Smooth muscle cell (in vitro differentiated cells): Measurements from ENCODE around the gene LAPTM5. TPM values are rescaled to one million over a fixed set of nuclear protein-coding genes. Genes with fewer than 3 reads are reported as not detected.

Experiments used
- DNase-seq: peaks from one replicate; lab custom pipeline; 2025; ENCODE audit not compliant: unreplicated experiment; lab: John Stamatoyannopoulos, UW
- H2AFZ ChIP-seq: fragments of 200-600 bp; sonication (generic); 2 replicates; pipeline ENCODE4 v1.6.0; 2016; ENCODE audit warnings: antibody characterized with exemption, low read depth, mild to moderate bottlenecking
- H3F3A ChIP-seq: fragments of 200-600 bp; sonication (generic); 2 replicates; pipeline ENCODE4 v1.6.0; 2017; ENCODE audit warnings: antibody characterized with exemption, low read depth
- H3K27ac ChIP-seq: fragments of 200-600 bp; sonication (generic); 2 replicates; pipeline ENCODE4 v1.5.1; 2016; ENCODE audit warnings: low read depth, mild to moderate bottlenecking
- H3K27me3 ChIP-seq: fragments of 200-600 bp; sonication (generic); 2 replicates; pipeline ENCODE4 v1.6.1; 2016; ENCODE audit warnings: low read depth, mild to moderate bottlenecking
- H3K36me3 ChIP-seq: fragments of 200-600 bp; sonication (generic); 2 replicates; pipeline ENCODE4 v1.5.1; 2016; ENCODE audit warnings: low read depth
- H3K4me1 ChIP-seq: fragments of 200-600 bp; sonication (generic); 2 replicates; pipeline ENCODE4 v1.5.1; 2016; ENCODE audit warnings: low read depth
- H3K4me2 ChIP-seq: fragments of 200-600 bp; sonication (generic); 2 replicates; pipeline ENCODE4 v1.6.0; 2016; ENCODE audit warnings: mild to moderate bottlenecking
- H3K4me3 ChIP-seq: fragments of 200-600 bp; sonication (generic); 2 replicates; pipeline ENCODE4 v1.5.1; 2016; ENCODE audit warnings: mild to moderate bottlenecking
- H3K79me2 ChIP-seq: fragments of 200-600 bp; sonication (generic); 2 replicates; pipeline ENCODE4 v1.6.0; 2016; ENCODE audit warnings: low read depth, mild to moderate bottlenecking
- H3K9ac ChIP-seq: fragments of 200-600 bp; sonication (generic); 2 replicates; pipeline ENCODE4 v1.6.0; 2016; ENCODE audit warnings: low read depth
- H3K9me3 ChIP-seq: fragments of 200-600 bp; sonication (generic); replicated peaks from 2 replicates; pipeline ENCODE4 v1.5.1; 2016; ENCODE audit warnings: low read depth
- H4K20me1 ChIP-seq: fragments of 200-600 bp; sonication (generic); 2 replicates; pipeline ENCODE4 v1.6.0; 2016; ENCODE audit warnings: low read depth
- WGBS: methylation state at CpG from one replicate; pipeline ENCODE4 v1.1.7; 2016; ENCODE audit warnings: low lambda C conversion rate; 5-methylcytosine and 5-hydroxymethylcytosine counted together
- polyA plus RNA-seq: library from polyadenylated mRNA; unstranded; fragments of >200 nt; fragmentation: Nextera tagmentation; extraction: Ambion mirVana; gene quantifications from 2 replicates; pipeline ENCODE4 v1.2.1, GENCODE V29; 2016
- total RNA-seq: library from RNA; depleted of rRNA; stranded (reverse); fragments of >200 nt; gene quantifications from 2 replicates; pipeline ENCODE4 v1.2.3, GENCODE V29; 2014
- TF ChIP-seq, protein P1 (sequence below): fragments of 200-600 bp; sonication (generic); IDR thresholded peaks from 2 replicates; pipeline ENCODE4 v1.5.1; 2017; ENCODE audit warnings: borderline replicate concordance, mild to moderate bottlenecking, antibody characterized with exemption; ENCODE audit not compliant: insufficient read depth, poor library complexity, severe bottlenecking

The LAPTM5 gene
- total and polyA plus RNA-seq, 2 experiments from 2014 or later: 0.63 to 1.4 TPM

DNA sequence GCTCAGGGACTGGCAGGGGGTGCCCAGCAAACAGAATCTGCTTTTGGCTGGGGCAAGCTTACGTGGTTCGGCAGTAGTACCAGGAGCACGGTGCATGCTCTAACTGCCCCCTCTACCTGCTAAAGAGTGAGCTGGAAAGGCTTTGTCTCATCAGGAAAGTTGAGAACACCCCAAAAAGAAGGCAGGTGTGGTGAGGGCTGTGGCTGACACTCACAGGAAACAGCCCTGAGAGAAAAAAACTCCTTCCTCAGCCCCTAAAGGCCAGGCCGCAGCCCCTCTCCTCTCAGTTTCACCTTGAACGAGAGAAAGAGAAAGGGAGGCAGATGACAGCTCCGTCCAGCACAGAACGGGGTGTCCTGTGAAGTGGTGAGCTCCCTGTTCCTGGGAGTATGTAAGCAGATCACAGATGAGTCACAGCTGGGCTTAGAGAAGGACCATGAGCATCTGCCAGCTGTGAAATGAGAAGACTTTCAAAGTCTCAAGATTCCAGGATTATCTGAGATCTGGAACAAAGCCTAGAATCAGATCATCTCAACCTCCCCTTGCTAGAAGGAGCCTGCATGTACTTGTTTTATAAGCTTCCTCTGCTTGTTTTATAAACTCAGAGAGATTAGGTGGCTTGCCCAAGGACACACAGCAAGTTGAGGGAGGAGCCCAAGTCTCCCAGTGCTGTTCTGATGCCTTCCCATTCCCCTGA is 13.4 kb downstream of the LAPTM5 start:
- Histone ChIP-seq H3K36me3 (no peaks in the 10 kb centered on the region), H3K9ac (no peak overlapping the region), H3K27me3 (no peaks in the 10 kb centered on the region), H3K4me3 (no peak overlapping the region), H3F3A (no peaks in the 10 kb centered on the region), H2AFZ (no peak overlapping the region), H3K4me2 (no peak overlapping the region), H4K20me1 (no peaks in the 10 kb centered on the region), H3K79me2 (no peaks in the 10 kb centered on the region), H3K27ac (no peak overlapping the region), H3K9me3 (no peaks in the 10 kb centered on the region), H3K4me1 (peaks cover 11% of the 10 kb centered on the region)
- TF ChIP-seq, protein P1, sequence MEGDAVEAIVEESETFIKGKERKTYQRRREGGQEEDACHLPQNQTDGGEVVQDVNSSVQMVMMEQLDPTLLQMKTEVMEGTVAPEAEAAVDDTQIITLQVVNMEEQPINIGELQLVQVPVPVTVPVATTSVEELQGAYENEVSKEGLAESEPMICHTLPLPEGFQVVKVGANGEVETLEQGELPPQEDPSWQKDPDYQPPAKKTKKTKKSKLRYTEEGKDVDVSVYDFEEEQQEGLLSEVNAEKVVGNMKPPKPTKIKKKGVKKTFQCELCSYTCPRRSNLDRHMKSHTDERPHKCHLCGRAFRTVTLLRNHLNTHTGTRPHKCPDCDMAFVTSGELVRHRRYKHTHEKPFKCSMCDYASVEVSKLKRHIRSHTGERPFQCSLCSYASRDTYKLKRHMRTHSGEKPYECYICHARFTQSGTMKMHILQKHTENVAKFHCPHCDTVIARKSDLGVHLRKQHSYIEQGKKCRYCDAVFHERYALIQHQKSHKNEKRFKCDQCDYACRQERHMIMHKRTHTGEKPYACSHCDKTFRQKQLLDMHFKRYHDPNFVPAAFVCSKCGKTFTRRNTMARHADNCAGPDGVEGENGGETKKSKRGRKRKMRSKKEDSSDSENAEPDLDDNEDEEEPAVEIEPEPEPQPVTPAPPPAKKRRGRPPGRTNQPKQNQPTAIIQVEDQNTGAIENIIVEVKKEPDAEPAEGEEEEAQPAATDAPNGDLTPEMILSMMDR: no peak
- DNase-seq: no peak
- 81% methylated on average over 7 of the region's 7 CpGs for WGBS

DNA sequence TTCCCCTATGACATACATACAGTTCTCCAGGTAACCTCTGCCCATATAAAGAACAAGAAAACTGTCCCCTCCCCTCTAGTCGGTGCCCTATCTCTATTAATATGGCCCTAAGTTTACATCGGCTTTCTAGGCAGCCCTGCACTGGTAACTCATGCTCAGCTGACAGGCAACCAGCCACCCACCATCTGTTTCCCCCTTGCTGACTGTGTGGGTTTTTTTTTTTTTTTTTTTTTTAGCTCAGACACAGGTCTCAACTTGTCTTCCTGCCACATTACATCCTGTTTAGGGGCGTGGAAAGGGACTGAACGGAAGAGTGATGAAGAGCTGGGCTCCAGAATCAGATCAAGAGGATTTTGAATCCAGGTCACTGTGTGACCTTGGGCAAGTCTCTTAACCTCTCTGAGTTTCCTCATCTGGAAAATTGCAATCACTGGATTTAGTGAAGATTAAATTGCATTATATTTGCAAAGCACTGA is 14.0 kb downstream of the LAPTM5 start:
- no peaks in the 10 kb centered on the region for H3K27me3 ChIP-seq
- H2AFZ ChIP-seq: no peak overlapping the region
- H3K9me3 ChIP-seq: no peaks in the 10 kb centered on the region
- H3F3A ChIP-seq: no peaks in the 10 kb centered on the region
- WGBS: 78% methylated on average over 4 of the region's 4 CpGs
- TF ChIP-seq, protein P1: no peak
- H4K20me1 ChIP-seq: no peaks in the 10 kb centered on the region
- H3K9ac ChIP-seq: no peak overlapping the region
- H3K27ac ChIP-seq: no peak overlapping the region
- DNase-seq: no peak
- no peak overlapping the region for H3K4me3 ChIP-seq
- H3K79me2 ChIP-seq: no peaks in the 10 kb centered on the region
- peaks cover 5% of the 10 kb centered on the region for H3K4me1 ChIP-seq
- H3K36me3 ChIP-seq: no peaks in the 10 kb centered on the region
- H3K4me2 ChIP-seq: no peak overlapping the region

DNA sequence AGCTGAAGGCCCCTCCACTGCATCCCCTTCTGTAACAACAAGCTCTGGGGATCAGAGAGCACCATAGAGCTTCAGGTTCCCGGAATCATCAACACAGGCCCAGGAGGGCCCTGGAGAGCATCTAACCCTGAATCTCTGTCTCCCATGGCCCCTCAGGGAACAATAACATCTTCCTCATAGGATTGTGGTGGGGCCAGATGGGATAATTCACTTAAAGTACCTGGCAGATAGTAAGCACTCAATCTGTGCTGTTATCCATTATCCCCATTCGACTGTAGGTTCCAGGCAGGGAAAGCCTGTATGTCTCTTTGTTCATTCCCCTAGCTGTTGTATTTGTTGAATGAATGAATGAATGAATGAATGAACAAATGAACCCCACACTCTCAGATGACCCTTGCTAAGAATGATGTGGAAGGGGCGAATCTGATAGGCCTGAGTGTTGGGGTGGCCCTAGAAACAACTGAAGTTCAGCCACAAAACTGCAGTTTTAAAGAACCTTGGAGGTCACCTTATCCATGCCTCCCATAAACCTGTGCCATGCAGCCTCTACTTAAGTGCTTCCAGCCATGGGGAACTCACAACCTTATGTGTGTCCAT is 14.5 kb downstream of the LAPTM5 start:
- Histone ChIP-seq H3K9ac (no peak overlapping the region), H3K4me1 (no peaks in the 10 kb centered on the region), H4K20me1 (no peaks in the 10 kb centered on the region), H3K27me3 (no peaks in the 10 kb centered on the region), H3F3A (no peaks in the 10 kb centered on the region), H3K4me3 (no peak overlapping the region), H3K9me3 (no peaks in the 10 kb centered on the region), H3K27ac (no peak overlapping the region), H3K36me3 (no peaks in the 10 kb centered on the region), H3K79me2 (no peaks in the 10 kb centered on the region), H3K4me2 (no peak overlapping the region), H2AFZ (no peak overlapping the region)
- no peak for DNase-seq
- TF ChIP-seq, protein P1: no peak
- WGBS: 97% methylated on average over 3 of the region's 3 CpGs
